COLO829 (cell line): ENCODE data around the gene ZBTB34.

Experiments
- DNase-seq: peaks from one replicate; pipeline ENCODE4 v3.0.0; 2012; ENCODE audit warnings: low spot score

The ZBTB34 gene

GRCh38 chr9:126879288-126879687, 18.8 kb downstream of the ZBTB34 start:
- no peak for DNase-seq

- no peak for DNase-seq
These were observed 19.9 kb downstream of the ZBTB34 start for GRCh38 chr9:126880226-126880946.

- DNase-seq: no peak
These were observed 20.5 kb downstream of the ZBTB34 start for GRCh38 chr9:126880947-126881332.

- no peak for DNase-seq
These were observed 22.3 kb downstream of the ZBTB34 start for GRCh38 chr9:126882746-126883145.

GRCh38 chr9:126883636-126884035, 23.2 kb downstream of the ZBTB34 start:
- no peak for DNase-seq

- peak; percentile 66 for DNase-seq
These were observed 24.7 kb downstream of the ZBTB34 start for GRCh38 chr9:126885131-126885641.

- DNase-seq: no peak
These were observed 25.8 kb downstream of the ZBTB34 start for GRCh38 chr9:126886034-126886822.

GRCh38 chr9:126886897-126887296, 26.5 kb downstream of the ZBTB34 start:
- DNase-seq: no peak

- DNase-seq: no peak
These were observed 31.2 kb downstream of the ZBTB34 start for GRCh38 chr9:126891676-126892075.

GRCh38 chr9:126893079-126893478, 32.6 kb downstream of the ZBTB34 start:
- no peak for DNase-seq

GRCh38 chr9:126894052-126894603, 33.7 kb downstream of the ZBTB34 start:
- DNase-seq: no peak

GRCh38 chr9:126902210-126902609, 41.8 kb downstream of the ZBTB34 start:
- no peak for DNase-seq

GRCh38 chr9:126904586-126904985, 44.1 kb downstream of the ZBTB34 start:
- DNase-seq: no peak

GRCh38 chr9:126906091-126906490, 45.7 kb downstream of the ZBTB34 start:
- no peak for DNase-seq

GRCh38 chr9:126907058-126907457, 46.6 kb downstream of the ZBTB34 start:
- no peak for DNase-seq

- DNase-seq: peak; percentile 92
These were observed 54.2 kb downstream of the ZBTB34 start, which contains the start of gene RALGPS1 for GRCh38 chr9:126914458-126915280. RALGPS1 (plus strand) TSS chr9:126914782; CDS start chr9:126962290, 47,508 bp downstream.

- no peak for DNase-seq
These were observed 54.9 kb downstream of the ZBTB34 start for GRCh38 chr9:126915281-126915816.

- DNase-seq: no peak
These were observed 55.6 kb downstream of the ZBTB34 start for GRCh38 chr9:126915846-126916543.

- no peak for DNase-seq
These were observed 56.5 kb downstream of the ZBTB34 start for GRCh38 chr9:126916909-126917308.

- no peak for DNase-seq
These were observed 58.8 kb downstream of the ZBTB34 start for GRCh38 chr9:126919193-126919592.

- no peak for DNase-seq
These were observed 65.4 kb downstream of the ZBTB34 start for GRCh38 chr9:126925876-126926275.
